Hematopoietic multipotent progenitor cell treated with erythropoietin and hydrocortisone succinate and interleukin-3 and kit ligand, for 15 days (in vitro differentiated cells): ENCODE data around the gene ZNF780B.
"Not testable (repeated sequence)": the region's sequence is repeated elsewhere in the genome, so short reads cannot be mapped to it uniquely, and the experiment has no call there.

Experiments
- DNase-seq: peaks from one replicate; pipeline ENCODE4 v3.0.0-alpha.2; 2015; ENCODE audit warnings: low spot score

Gene ZNF780B

DNA sequence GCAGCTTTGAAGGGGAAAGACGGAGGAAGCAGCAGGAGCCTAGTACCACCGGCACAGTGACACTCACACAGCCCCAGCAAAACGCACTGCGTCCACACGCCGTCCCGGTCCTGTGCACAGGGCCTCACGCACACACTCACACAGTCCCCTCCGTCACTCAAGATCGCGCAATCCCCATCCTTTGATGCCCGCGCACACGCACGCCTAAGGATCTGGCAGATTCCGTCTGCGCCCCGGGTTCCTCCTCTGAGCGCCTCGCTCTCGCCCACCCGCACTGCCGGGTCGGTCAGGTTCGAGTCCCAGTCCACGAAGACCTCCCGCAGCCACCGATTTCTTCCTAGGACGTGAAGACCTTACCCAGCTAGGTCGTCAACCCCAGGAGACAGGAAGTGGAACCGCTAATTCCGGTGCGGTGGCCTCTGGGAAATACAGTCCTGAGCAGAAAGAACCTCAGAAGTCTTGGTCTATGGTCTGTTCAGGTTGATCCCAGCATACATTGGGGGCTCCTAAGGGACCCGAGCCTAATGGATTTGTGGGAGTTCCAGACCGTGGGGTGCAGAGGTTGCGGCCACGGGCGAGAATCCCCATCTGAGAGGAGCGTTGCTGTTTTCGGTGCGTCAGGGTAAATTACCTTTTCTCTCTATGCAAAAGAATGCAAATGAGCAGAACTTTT, at the start of gene ZNF780B:
TSS of gene ZNF780B (minus strand) at position 400 of the 673 bp plus-strand sequence. CDS start 5,899 bp downstream, outside the sequence.
- DNase-seq: no peak

GRCh38 chr19:40104754-40105153, 48.7 kb upstream of the ZNF780B start:
- no peak for DNase-seq

DNA sequence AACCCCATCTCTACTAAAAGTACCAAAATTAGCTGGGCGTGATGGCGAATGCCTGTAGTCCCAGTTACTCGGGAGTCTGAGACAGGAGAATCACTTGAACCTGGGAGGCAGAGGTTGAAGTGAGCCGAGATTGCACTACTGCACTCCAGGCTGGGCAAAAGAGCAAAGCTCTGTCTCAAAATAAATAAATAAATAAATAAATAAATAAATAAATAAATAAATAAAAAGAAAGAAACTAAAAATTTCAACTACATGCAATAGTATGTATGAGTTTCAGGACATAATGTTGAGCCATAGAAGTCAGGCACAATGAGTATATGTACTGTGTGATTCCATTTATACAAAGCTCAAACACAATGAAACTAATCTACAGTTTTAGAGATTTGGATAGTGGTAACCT, 47.6 kb upstream of the ZNF780B start:
- no peak for DNase-seq

DNA sequence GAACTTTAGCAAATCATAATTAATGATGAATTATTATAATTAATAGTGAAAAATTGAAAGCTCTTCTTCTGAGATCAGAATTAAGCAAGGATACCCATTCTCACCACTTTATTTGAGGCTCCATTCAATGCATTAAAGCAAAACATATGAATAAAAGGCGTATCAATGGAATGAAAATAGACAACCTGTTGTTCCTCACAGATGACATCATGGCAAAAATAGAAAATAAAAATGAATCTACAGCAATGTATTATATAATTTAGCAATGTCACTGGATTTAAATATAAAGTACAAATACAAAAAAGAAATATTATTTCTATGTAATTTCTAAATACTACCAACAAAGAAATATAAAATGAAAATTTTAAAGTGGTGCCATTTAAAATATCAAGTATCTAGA, 45.8 kb upstream of the ZNF780B start:
- no peak for DNase-seq

GRCh38 chr19:40093416-40093815, 37.4 kb upstream of the ZNF780B start:
- DNase-seq: no peak

DNA sequence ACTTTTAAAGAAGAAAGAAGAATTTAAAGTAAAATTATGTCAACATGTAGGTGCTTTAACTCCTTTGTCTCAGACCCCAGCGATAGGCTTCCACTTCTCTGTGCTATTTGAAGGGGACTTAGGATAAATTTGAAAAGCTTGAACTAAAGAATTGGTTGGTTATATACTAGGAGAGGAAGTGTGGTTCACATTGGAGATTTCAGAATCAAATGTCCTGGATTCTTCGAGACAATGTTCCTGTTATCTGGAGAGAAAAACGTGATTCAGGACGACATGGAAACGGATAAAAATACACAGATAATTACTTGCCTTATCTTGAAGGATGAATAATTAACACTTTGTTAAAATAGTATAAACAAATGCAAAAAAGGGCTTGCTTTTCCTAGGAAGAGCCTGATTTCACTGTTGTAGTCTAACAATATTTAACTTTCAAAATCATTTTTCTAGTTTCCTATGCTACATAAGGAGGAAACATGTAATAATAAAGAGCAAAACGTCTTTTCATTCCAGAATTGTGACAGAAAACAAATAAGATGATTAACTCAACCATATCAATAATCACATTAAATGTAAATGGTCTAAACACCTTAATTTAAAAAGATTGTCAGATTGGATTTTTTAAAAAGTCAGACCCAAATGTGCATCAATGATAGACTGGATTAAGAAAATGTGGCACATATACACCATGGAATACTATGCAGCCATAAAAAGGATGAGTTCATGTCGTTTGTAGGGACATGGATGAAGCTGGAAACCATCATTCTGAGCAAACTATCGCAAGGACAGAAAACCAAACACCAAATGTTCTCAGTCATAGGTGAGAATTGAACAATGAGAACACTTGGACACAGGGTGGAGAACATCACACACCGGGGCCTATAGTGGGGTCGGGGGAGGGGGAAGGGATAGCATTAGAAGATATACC, 35.4 kb upstream of the ZNF780B start:
- no peak for DNase-seq

DNA sequence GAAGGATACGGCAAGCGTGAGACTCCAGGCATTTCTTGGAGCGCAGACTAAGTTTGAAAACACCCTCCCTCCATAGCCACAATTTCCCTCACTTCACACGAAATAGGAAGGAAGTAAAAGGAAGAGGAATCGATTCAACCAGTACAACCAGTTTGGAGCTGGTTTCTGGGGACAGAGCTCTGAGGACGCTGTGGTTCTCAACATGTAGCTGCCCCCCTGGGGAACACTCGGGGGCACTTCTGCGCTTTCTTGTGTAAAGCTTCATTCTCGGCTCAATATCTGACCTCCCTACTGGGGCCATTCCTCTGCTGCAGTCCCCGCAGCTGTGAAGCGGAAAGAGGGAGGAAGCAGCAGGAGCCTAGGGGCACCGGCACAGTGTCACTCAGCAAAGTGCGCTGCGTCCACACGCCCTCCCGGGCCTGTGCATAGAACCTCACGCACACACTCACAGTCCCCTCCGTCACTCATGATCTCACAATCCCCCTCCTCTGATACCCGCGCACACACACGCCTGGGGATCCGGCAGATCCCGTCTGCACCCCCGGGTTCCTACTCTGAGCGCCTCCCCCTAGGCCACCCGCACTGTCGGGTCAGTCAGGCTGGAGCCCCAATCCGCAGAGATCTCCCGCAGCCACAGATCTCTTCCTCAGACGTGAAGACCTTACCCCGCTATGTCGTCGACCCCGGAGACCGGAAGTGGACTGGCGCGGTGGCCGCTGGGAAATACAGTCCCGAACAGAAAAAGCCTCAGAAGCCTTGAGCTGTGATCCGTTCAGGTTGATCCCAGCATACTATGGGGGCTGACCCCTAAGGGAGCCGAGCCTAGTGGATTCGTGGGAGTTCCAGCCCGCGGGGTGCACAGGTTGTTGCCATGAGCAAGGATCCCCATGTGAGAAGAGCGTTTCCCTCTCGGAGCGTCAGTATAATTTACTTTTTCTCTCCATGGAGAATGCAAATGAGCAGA, 34.5 kb upstream of the ZNF780B start, which contains the start of gene ZNF780A:
TSS of gene ZNF780A (minus strand) at position 703 of the 964 bp plus-strand sequence. CDS start 6,190 bp downstream, outside the sequence.
- DNase-seq: peak; percentile 68

DNA sequence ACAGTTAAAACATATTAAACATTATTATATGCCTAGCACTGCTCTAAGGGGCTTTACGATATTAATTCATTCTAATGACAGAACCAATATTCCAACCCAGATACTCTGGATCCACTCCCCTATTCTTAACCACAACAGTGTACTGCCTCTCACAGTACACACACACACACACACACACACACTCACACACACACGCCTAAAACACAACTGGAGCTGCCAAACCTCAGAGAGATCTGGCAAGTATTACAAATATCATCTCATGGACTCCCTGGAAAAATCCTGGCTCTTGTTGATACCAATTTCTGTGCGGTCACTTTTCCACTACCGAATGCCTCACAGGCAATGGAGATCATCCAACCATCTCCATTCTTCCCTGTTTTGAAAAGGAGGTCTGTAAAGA, 33.4 kb upstream of the ZNF780B start:
- no peak for DNase-seq

DNA sequence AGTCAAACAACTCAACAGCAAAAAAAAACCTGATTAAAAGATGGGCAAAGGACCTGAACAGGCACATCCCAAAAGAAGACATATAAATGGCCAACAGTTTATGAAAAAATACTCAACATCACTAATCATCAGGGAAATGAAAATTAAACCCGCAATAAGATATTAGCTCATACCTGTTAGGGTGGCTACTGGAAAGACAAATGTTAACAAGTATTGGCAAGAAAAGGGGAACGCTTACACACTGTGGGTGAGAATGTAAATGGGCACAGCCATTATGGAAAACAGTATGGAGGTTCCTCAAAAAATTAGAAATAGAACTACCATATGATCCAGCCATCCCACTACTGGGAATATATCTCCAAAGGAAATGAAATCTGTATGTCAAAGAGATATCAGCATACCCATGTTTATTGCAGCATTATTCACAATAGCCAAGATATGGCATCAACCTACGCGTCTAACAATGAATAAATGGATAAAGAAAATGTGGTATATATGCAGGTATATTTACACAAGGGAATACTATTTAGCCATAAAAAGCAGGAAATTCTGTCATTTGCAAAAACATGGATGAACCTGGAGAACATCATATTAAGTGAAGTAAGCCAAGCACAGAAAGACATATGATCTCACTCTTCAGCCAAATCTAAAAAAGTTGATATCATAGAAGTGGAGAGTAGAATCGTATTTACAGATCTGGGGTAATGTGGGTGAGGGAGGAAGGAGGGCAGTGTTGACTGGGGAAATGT, 32.4 kb upstream of the ZNF780B start:
- DNase-seq: no peak

- no peak for DNase-seq
These were observed 28.9 kb upstream of the ZNF780B start for GRCh38 chr19:40084948-40085347.

DNA sequence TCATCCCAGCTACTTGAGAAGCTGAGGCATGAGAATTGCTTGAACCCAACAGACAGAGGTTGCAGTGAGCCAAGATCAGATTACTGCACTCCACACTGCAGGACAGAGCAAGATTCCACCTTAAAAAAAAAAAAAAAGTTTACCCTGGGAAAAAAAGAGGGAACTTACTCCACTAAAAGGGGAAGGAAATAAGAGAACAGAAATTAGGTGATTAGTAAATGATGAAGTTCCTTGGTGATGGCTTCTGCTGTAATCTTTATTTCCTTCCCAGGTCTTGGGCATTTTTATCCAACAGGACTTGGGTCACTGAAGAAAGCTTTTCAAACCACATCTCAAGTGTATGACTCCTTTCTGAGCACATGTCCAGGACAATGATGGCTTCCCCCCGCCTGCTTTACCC, 25.4 kb upstream of the ZNF780B start:
- DNase-seq: no peak

GRCh38 chr19:40080289-40080688, 24.3 kb upstream of the ZNF780B start:
- no peak for DNase-seq

DNA sequence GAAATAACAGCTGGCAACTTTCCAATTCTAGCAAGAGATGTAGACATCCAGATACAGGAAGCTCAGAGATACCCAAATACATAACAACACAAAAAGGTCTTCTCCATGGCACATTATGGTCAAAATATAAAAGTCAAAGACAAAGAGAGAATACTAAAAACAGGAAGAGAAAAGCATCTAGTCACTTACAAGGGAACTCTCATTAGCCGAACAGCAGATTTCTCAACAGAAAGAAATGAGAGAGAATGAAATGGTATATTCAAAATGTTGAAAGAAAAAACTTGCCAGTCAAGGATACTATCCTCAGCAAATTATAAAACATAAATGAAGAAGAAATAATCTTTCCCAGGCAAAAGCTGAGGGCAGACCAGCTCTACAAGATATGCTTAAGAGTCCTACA, 22.3 kb upstream of the ZNF780B start:
- DNase-seq: no peak

DNA sequence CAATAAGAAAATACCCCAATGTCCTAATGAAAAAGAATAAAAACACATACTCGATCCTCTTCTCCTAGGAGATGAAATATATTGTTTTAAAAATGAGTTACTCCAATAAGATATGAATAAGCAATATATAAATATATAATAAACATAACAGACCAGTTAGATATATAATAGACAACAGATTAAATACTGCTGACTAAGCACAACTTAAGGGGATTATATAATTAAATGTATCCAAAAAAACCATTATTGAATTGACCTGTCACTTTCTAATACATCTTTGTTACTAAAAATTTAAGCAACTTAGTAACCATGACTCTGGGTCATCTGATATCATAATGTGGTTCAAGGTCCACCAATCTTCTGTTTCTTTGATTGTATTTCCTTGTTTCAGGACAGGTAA, 14.0 kb upstream of the ZNF780B start:
- DNase-seq: no peak

- no peak for DNase-seq
These were observed 3.6 kb upstream of the ZNF780B start for GRCh38 chr19:40059624-40060023.

DNA sequence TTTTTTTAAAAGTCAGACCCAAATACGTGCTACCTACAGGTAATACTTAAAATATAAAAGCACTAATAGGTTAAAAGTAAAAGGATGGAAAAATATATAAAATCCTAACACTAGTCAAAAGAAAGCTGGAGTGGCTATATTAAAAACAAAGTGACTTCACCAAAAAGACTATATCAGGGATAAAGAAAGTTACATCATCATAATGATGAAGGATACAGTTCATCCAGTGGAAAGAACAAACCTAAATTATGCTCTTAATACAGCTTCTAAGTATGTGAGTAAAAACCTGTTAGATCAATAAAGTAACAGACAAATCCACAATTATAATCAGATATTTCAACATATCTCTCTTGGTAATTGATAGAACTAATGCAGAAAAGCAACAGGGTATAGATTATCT, 1.1 kb upstream of the ZNF780B start:
- DNase-seq: no peak

GRCh38 chr19:40056505-40056904, 474 bp upstream of the ZNF780B start:
- no peak for DNase-seq

GRCh38 chr19:40055049-40055448, 982 bp downstream of the ZNF780B start:
- no peak for DNase-seq

GRCh38 chr19:40054632-40055031, 1.4 kb downstream of the ZNF780B start:
- DNase-seq: no peak

DNA sequence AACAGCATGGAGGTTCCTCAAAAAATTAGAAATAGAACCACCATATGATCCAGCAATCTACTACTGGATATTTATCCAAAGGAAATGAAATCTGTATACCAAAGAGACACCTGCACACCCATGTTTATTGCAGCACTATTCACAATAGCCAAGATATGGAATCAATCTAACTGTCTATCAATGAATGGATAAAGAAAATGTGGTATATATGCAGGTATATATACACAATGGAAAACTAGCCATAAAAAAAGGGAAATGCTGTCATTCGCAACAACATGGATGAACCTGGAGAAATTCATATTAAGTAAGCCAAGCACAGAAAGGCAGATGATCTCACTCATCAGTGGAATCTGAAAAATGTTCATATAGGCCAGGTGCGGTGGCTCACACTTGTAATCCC, 2.5 kb downstream of the ZNF780B start:
- no peak for DNase-seq

GRCh38 chr19:40041718-40042117, 14.3 kb downstream of the ZNF780B start:
- not testable (repeated sequence) for DNase-seq
